Globus pallidus (tissue), 1 donor: Measurements from ENCODE around the gene MOB3B.

Experiments used
- DNase-seq: peaks from one replicate; pipeline ENCODE4 v3.0.0-alpha.2; 2015; ENCODE audit warnings: low spot score

Gene MOB3B

GRCh38 chr9:27276193-27277030 is 253.2 kb downstream of the MOB3B start:
- DNase-seq = peak; percentile 65
